SK-N-SH treated with all-trans-retinoic acid at 6 μM for 48 hours (cell line): ENCODE measurements around the gene HDGFL2.

Source experiments
- ATAC-seq: fragments of 200-7000 bp; cut with Tn5 transposase; 3 replicates; pipeline ENCODE4 v1.9.1; 2020; ENCODE audit warnings: mild to moderate bottlenecking, moderate library complexity
- ARNTL ChIP-seq: fragments of 450-650 bp; formaldehyde crosslinking; IDR thresholded peaks from 2 replicates; pipeline ENCODE4 v1.5.0; 2020; ENCODE audit warnings: low read depth, mild to moderate bottlenecking, moderate library complexity, borderline replicate concordance
- CREB5 ChIP-seq: fragments of 250-450 bp; sonication (Bioruptor Pico); IDR thresholded peaks from 2 replicates; pipeline ENCODE4 v1.5.1; 2020; ENCODE audit warnings: low read depth, mild to moderate bottlenecking, moderate library complexity
- CSDC2 ChIP-seq: fragments of 250-450 bp; sonication (Bioruptor Pico); IDR thresholded peaks from 2 replicates; pipeline ENCODE4 v1.5.0; 2020; ENCODE audit warnings: mild to moderate bottlenecking, moderate library complexity
- CSRNP3 ChIP-seq: fragments of 250-450 bp; sonication (Bioruptor Pico); IDR thresholded peaks from 2 replicates; pipeline ENCODE4 v1.5.1; 2021; ENCODE audit warnings: mild to moderate bottlenecking, moderate library complexity
- ESRRG ChIP-seq: fragments of 250-450 bp; sonication (Bioruptor Pico); IDR thresholded peaks from 2 replicates; pipeline ENCODE4 v1.6.1; 2021; ENCODE audit warnings: mild to moderate bottlenecking
- GLIS3 ChIP-seq: fragments of 250-450 bp; sonication (Bioruptor Pico); IDR thresholded peaks from 2 replicates; pipeline ENCODE4 v1.5.0; 2020; ENCODE audit warnings: mild to moderate bottlenecking, moderate library complexity
- ISL1 ChIP-seq: fragments of 250-450 bp; sonication (Bioruptor Pico); IDR thresholded peaks from 2 replicates; pipeline ENCODE4 v2.1.2; 2022; ENCODE audit warnings: mild to moderate bottlenecking, moderate library complexity
- OSR1 ChIP-seq: fragments of 250-450 bp; sonication (Bioruptor Pico); IDR thresholded peaks from 2 replicates; pipeline ENCODE4 v1.8.0; 2022; ENCODE audit warnings: moderate library complexity, mild to moderate bottlenecking, inconsistent platforms
- PATZ1 ChIP-seq: fragments of 250-450 bp; sonication (Bioruptor Pico); IDR thresholded peaks from 2 replicates; pipeline ENCODE4 v1.8.0; 2020; ENCODE audit warnings: mild to moderate bottlenecking, moderate library complexity, borderline replicate concordance
- POU6F1 ChIP-seq: fragments of 250-450 bp; sonication (Bioruptor Pico); IDR thresholded peaks from 2 replicates; pipeline ENCODE4 v1.8.0; 2021; ENCODE audit warnings: low read depth, mild to moderate bottlenecking, moderate library complexity, borderline replicate concordance
- PPARA ChIP-seq: fragments of 250-450 bp; sonication (Bioruptor Pico); IDR thresholded peaks from 2 replicates; pipeline ENCODE4 v1.5.0; 2020; ENCODE audit warnings: mild to moderate bottlenecking, borderline replicate concordance
- RARB ChIP-seq: fragments of 250-450 bp; sonication (Bioruptor Pico); IDR thresholded peaks from 2 replicates; pipeline ENCODE4 v1.8.0; 2021; ENCODE audit warnings: mild to moderate bottlenecking, moderate library complexity
- SNAI2 ChIP-seq: fragments of 250-450 bp; sonication (Bioruptor Pico); IDR thresholded peaks from 2 replicates; pipeline ENCODE4 v1.5.0; 2020; ENCODE audit warnings: mild to moderate bottlenecking, moderate library complexity
- TCF4 ChIP-seq: fragments of 250-450 bp; sonication (Bioruptor Pico); IDR thresholded peaks from 2 replicates; pipeline ENCODE4 v1.8.0; 2021; ENCODE audit warnings: mild to moderate bottlenecking, moderate library complexity, borderline replicate concordance
- TOX ChIP-seq: fragments of 250-450 bp; sonication (Bioruptor Pico); IDR thresholded peaks from 2 replicates; pipeline ENCODE4 v1.8.0; 2021; ENCODE audit warnings: mild to moderate bottlenecking, moderate library complexity, borderline replicate concordance
- TSHZ2 ChIP-seq: fragments of 250-450 bp; sonication (Bioruptor Pico); IDR thresholded peaks from 2 replicates; pipeline ENCODE4 v1.5.0; 2020; ENCODE audit warnings: mild to moderate bottlenecking, moderate library complexity
- ZC3H10 ChIP-seq: fragments of 250-450 bp; sonication (Bioruptor Pico); IDR thresholded peaks from 2 replicates; pipeline ENCODE4 v1.5.1; 2021; ENCODE audit warnings: mild to moderate bottlenecking, moderate library complexity
- ZFP3 ChIP-seq: fragments of 250-450 bp; sonication (Bioruptor Pico); IDR thresholded peaks from 2 replicates; pipeline ENCODE4 v1.5.0; 2020; ENCODE audit warnings: mild to moderate bottlenecking, moderate library complexity
- ZFP30 ChIP-seq: fragments of 450-650 bp; formaldehyde crosslinking; IDR thresholded peaks from 2 replicates; pipeline ENCODE4 v1.5.0; 2022; ENCODE audit warnings: mild to moderate bottlenecking, moderate library complexity
- ZNF565 ChIP-seq: fragments of 450-650 bp; formaldehyde crosslinking; conservative IDR thresholded peaks from 2 replicates; pipeline ENCODE4 v1.5.0; 2020; ENCODE audit warnings: low read depth, mild to moderate bottlenecking, moderate library complexity
- ZNF70 ChIP-seq: fragments of 450-650 bp; formaldehyde crosslinking; IDR thresholded peaks from 2 replicates; pipeline ENCODE4 v1.5.0; 2020; ENCODE audit warnings: mild to moderate bottlenecking, moderate library complexity
- ZNF8 ChIP-seq: fragments of 450-650 bp; formaldehyde crosslinking; IDR thresholded peaks from 2 replicates; pipeline ENCODE4 v1.5.0; 2020; ENCODE audit warnings: mild to moderate bottlenecking, moderate library complexity

The HDGFL2 gene

GRCh38 chr19:4492337-4493103 is 20.4 kb downstream of the HDGFL2 start:
- no peak for TF ChIP-seq CREB5 (CRISPR knock-in tag)
- no peak for TF ChIP-seq ZNF8
- TF ChIP-seq TSHZ2 (CRISPR knock-in tag) = no peak
- TF ChIP-seq ZC3H10 (CRISPR knock-in tag) = no peak
- TF ChIP-seq ZNF565 (CRISPR knock-in tag) = no peak
- no peak for TF ChIP-seq SNAI2 (CRISPR knock-in tag)
- no peak for TF ChIP-seq RARB
- TF ChIP-seq PATZ1 (CRISPR knock-in tag) = no peak
- no peak for TF ChIP-seq TCF4 (CRISPR knock-in tag)
- TF ChIP-seq CSRNP3 (CRISPR knock-in tag) = no peak
- TF ChIP-seq ZFP3 (CRISPR knock-in tag) = no peak
- no peak for TF ChIP-seq ZNF70 (CRISPR knock-in tag)
- no peak for TF ChIP-seq ZFP30 (CRISPR knock-in tag)
- no peak for TF ChIP-seq ARNTL (CRISPR knock-in tag)
- no peak for TF ChIP-seq CSDC2 (CRISPR knock-in tag)
- no peak for TF ChIP-seq PPARA (CRISPR knock-in tag)
- no peak for TF ChIP-seq ESRRG (CRISPR knock-in tag)
- TF ChIP-seq ISL1 = no peak
- TF ChIP-seq, all 23 proteins: peak for 0
- no peak for ATAC-seq

- ATAC-seq = no peak
- TF ChIP-seq GLIS3 = no peak
- TF ChIP-seq ARNTL (CRISPR knock-in tag) = no peak
- no peak for TF ChIP-seq ESRRG (CRISPR knock-in tag)
- TF ChIP-seq POU6F1 (CRISPR knock-in tag) = no peak
- no peak for TF ChIP-seq ZNF70 (CRISPR knock-in tag)
- TF ChIP-seq CREB5 (CRISPR knock-in tag) = no peak
- TF ChIP-seq SNAI2 (CRISPR knock-in tag) = no peak
- no peak for TF ChIP-seq ISL1
- TF ChIP-seq RARB = no peak
- no peak for TF ChIP-seq OSR1 (CRISPR knock-in tag)
- TF ChIP-seq TSHZ2 (CRISPR knock-in tag) = no peak
- no peak for TF ChIP-seq TOX
- no peak for TF ChIP-seq ZFP3 (CRISPR knock-in tag)
- no peak for TF ChIP-seq CSDC2 (CRISPR knock-in tag)
- TF ChIP-seq CSRNP3 (CRISPR knock-in tag) = no peak
- no peak for TF ChIP-seq ZC3H10 (CRISPR knock-in tag)
These were observed 21.2 kb downstream of the HDGFL2 start for GRCh38 chr19:4493104-4493928.
